PFSK-1 (cell line): Measurements from ENCODE around the gene E2F1.
A peak's percentile ranks its signal among the peaks of the same experiment; 100 is the strongest.

Experiments
- FOXP2 ChIP-seq: optimal IDR thresholded peaks from 2 replicates; pipeline ENCODE3; 2011; ENCODE audit warnings: borderline replicate concordance, control low read depth, inconsistent platforms; ENCODE audit not compliant: insufficient read depth; ENCODE audit errors: extremely low read length, extremely low read depth
- POLR2AphosphoS5 ChIP-seq: IDR thresholded peaks from 2 replicates; pipeline ENCODE4 v1.6.1; 2012; ENCODE audit warnings: low read depth, mild to moderate bottlenecking, control low read depth, low read length, moderate library complexity
- REST ChIP-seq, 2 experiments: IDR thresholded peaks; 2 replicates each; pipeline versions ENCODE4 v1.6.1 to v1.8.0; 2011 to 2012; ENCODE audit warnings: low read depth in 2 of 2, low read length in 2 of 2, control low read depth in 1 of 2, inconsistent platforms in 1 of 2, mild to moderate bottlenecking in 1 of 2, moderate library complexity in 1 of 2; ENCODE audit not compliant: insufficient read depth in 1 of 2
- SIN3A ChIP-seq: IDR thresholded peaks from 2 replicates; pipeline ENCODE4 v1.6.1; 2012; ENCODE audit warnings: mild to moderate bottlenecking, low read length, moderate library complexity, borderline replicate concordance; ENCODE audit not compliant: insufficient read depth
- TAF1 ChIP-seq: IDR thresholded peaks from 2 replicates; pipeline ENCODE4 v1.6.1; 2012; ENCODE audit warnings: low read length, control low read depth, borderline replicate concordance; ENCODE audit not compliant: insufficient read depth

E2F1 gene

GRCh38 chr20:33646959-33647602 lies 39.1 kb downstream of the E2F1 start:
- TF ChIP-seq REST (IDR thresholded peaks at IDR 0.05; ENCODE audit: insufficient read depth in 1 of 2, low read depth in 2 of 2, low read length in 2 of 2), result peak; percentile 75 to 93

DNA sequence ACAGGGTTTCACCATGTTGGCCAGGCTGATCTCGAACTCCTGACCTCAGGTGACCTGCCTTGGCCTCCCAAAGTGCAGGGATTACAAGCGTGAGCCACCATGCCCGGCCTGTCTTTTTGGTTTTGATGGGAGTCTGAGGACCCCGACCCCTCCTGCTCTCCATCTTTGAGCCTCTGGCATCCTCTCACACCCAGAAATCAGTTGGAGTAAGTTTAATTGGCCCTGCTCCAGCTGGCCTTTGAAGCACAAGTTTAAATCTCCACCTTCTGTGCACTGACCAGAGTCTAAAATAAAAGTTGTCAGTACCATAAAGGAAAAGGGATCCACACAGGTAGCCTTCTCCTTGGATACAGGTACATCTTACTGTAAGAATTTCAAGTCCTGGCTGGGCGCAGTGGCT lies 40.0 kb downstream of the E2F1 start:
- no peak for TF ChIP-seq POLR2AphosphoS5
- no peak for TF ChIP-seq TAF1
- no peak for TF ChIP-seq FOXP2
- TF ChIP-seq REST (IDR thresholded peaks at IDR 0.05; ENCODE audit: insufficient read depth in 1 of 2, low read depth in 2 of 2, low read length in 2 of 2), result no peak
- no peak for TF ChIP-seq SIN3A

GRCh38 chr20:33645396-33645795 lies 40.8 kb downstream of the E2F1 start:
- TF ChIP-seq TAF1, result no peak
- TF ChIP-seq FOXP2, result no peak
- TF ChIP-seq REST (IDR thresholded peaks at IDR 0.05; ENCODE audit: insufficient read depth in 1 of 2, low read depth in 2 of 2, low read length in 2 of 2), result no peak
- no peak for TF ChIP-seq SIN3A
- TF ChIP-seq POLR2AphosphoS5, result no peak

DNA sequence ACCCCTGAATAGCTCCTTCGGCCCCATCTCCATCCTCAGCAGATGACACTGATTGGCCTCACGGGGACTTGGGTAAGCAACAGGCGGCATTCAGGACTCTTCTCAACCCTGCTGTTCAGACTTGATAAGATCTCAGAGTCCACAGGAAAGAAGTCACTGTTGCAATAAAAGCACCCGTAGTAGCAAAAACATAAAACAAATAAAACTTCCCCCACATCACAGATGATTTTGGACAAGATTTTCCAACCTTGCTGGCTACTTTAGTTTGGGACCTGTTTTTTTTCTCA lies 41.2 kb downstream of the E2F1 start:
- no peak for TF ChIP-seq SIN3A
- TF ChIP-seq REST (IDR thresholded peaks at IDR 0.05; ENCODE audit: insufficient read depth in 1 of 2, low read depth in 2 of 2, low read length in 2 of 2), result no peak
- no peak for TF ChIP-seq TAF1
- TF ChIP-seq POLR2AphosphoS5, result no peak
- TF ChIP-seq FOXP2, result no peak

GRCh38 chr20:33644313-33645071 lies 41.7 kb downstream of the E2F1 start:
- TF ChIP-seq SIN3A (no peak), POLR2AphosphoS5 (no peak), REST (IDR thresholded peaks at IDR 0.05; ENCODE audit: insufficient read depth in 1 of 2, low read depth in 2 of 2, low read length in 2 of 2) (no peak), FOXP2 (no peak), TAF1 (no peak)
